HG03196 (cell line): ENCODE data around the gene MYH9.

Experiments used
- ATAC-seq: cut with Tn5 transposase; IDR thresholded peaks from one replicate; pipeline ENCODE4 v1.9.1; 2021; ENCODE audit not compliant: unreplicated experiment

The MYH9 gene

GRCh38 chr22:36319595-36320497 is 67.9 kb downstream of the MYH9 start:
- no peak for ATAC-seq

- ATAC-seq = no peak
These were observed 69.3 kb downstream of the MYH9 start for GRCh38 chr22:36318442-36318841.

GRCh38 chr22:36317658-36318271 is 70.0 kb downstream of the MYH9 start:
- ATAC-seq = no peak

GRCh38 chr22:36316419-36316818 is 71.3 kb downstream of the MYH9 start:
- no peak for ATAC-seq

GRCh38 chr22:36315325-36315724 is 72.4 kb downstream of the MYH9 start:
- ATAC-seq = no peak

GRCh38 chr22:36311386-36312085 is 76.2 kb downstream of the MYH9 start:
- no peak for ATAC-seq

- ATAC-seq = no peak
These were observed 78.9 kb downstream of the MYH9 start for GRCh38 chr22:36308880-36309279.

GRCh38 chr22:36306227-36306626 is 81.5 kb downstream of the MYH9 start:
- no peak for ATAC-seq

- no peak for ATAC-seq
These were observed 82.0 kb downstream of the MYH9 start for GRCh38 chr22:36305813-36306212.

- no peak for ATAC-seq
These were observed 83.3 kb downstream of the MYH9 start for GRCh38 chr22:36304429-36304828.

GRCh38 chr22:36303874-36304273 is 83.9 kb downstream of the MYH9 start:
- no peak for ATAC-seq

- no peak for ATAC-seq
These were observed 84.7 kb downstream of the MYH9 start for GRCh38 chr22:36303115-36303467.

- ATAC-seq = no peak
These were observed 85.2 kb downstream of the MYH9 start for GRCh38 chr22:36302439-36303114.

GRCh38 chr22:36301851-36302250 is 85.9 kb downstream of the MYH9 start:
- ATAC-seq = no peak

GRCh38 chr22:36301384-36301828 is 86.4 kb downstream of the MYH9 start:
- ATAC-seq = no peak

- no peak for ATAC-seq
These were observed 87.2 kb downstream of the MYH9 start for GRCh38 chr22:36300396-36301212.

GRCh38 chr22:36299911-36300310 is 87.9 kb downstream of the MYH9 start:
- ATAC-seq = no peak

GRCh38 chr22:36299295-36299694 is 88.5 kb downstream of the MYH9 start:
- no peak for ATAC-seq

- ATAC-seq = no peak
These were observed 89.2 kb downstream of the MYH9 start for GRCh38 chr22:36298601-36299000.

- ATAC-seq = no peak
These were observed 89.6 kb downstream of the MYH9 start for GRCh38 chr22:36298118-36298517.
